Neural cell (in vitro differentiated cells): ENCODE results near the gene ASIC1. TPM values are rescaled to one million over a fixed set of nuclear protein-coding genes. Genes with fewer than 3 reads are reported as not detected.

Experiments
- H2AFZ ChIP-seq: fragments of 200-600, 300-800 bp; sonication (generic), shearing (Covaris generic); 2 replicates; pipeline ENCODE4 v1.6.0; 2014; ENCODE audit warnings: low read depth, mild to moderate bottlenecking, antibody characterized with exemption, low read length, moderate library complexity
- H3F3A ChIP-seq: fragments of 200-600 bp; shearing (Covaris generic); 2 replicates; pipeline ENCODE4 v1.6.1; 2016; ENCODE audit warnings: mild to moderate bottlenecking, moderate library complexity, mixed read lengths, antibody characterized with exemption, low read length; ENCODE audit not compliant: insufficient read depth, poor library complexity, severe bottlenecking
- H3K27ac ChIP-seq: fragments of 200-600, 300-800 bp; sonication (generic), shearing (Covaris generic); 2 replicates; pipeline ENCODE4 v1.5.1; 2014; ENCODE audit warnings: mild to moderate bottlenecking, low read length, moderate library complexity
- H3K27me3 ChIP-seq: fragments of 300-800, 200-600 bp; sonication (generic), shearing (Covaris generic); 2 replicates; pipeline ENCODE4 v1.6.0; 2014; ENCODE audit warnings: mild to moderate bottlenecking, low read depth, low read length, moderate library complexity; ENCODE audit not compliant: insufficient read depth
- H3K36me3 ChIP-seq: fragments of 300-800, 200-600 bp; sonication (generic), shearing (Covaris generic); 2 replicates; pipeline ENCODE4 v1.5.1; 2014; ENCODE audit warnings: mild to moderate bottlenecking, antibody characterized with exemption, low read length, moderate library complexity; ENCODE audit not compliant: insufficient read depth
- H3K4me2 ChIP-seq: fragments of 300-800, 200-600 bp; sonication (generic), shearing (Covaris generic); 2 replicates; pipeline ENCODE4 v1.6.0; 2014; ENCODE audit warnings: mild to moderate bottlenecking, low read length
- H3K4me3 ChIP-seq: fragments of 300-800, 200-600 bp; sonication (generic), shearing (Covaris generic); 2 replicates; pipeline ENCODE4 v1.5.1; 2014; ENCODE audit warnings: mild to moderate bottlenecking, low read length, moderate library complexity
- H3K79me2 ChIP-seq: fragments of 200-600 bp; shearing (Covaris generic); replicated peaks from 2 replicates; pipeline ENCODE4 v1.6.0; 2014; ENCODE audit warnings: mild to moderate bottlenecking, low read length, moderate library complexity; ENCODE audit not compliant: insufficient read depth
- H3K9ac ChIP-seq: fragments of 300-800, 200-600 bp; sonication (generic), shearing (Covaris generic); 2 replicates; pipeline ENCODE4 v1.6.1; 2016; ENCODE audit warnings: mild to moderate bottlenecking, low read length, mixed read lengths
- H3K9me2 ChIP-seq: fragments of 200-600 bp; shearing (Covaris generic); 2 replicates; pipeline ENCODE4 v1.6.1; 2016; ENCODE audit warnings: mild to moderate bottlenecking, low read length, mixed read lengths; ENCODE audit not compliant: insufficient read depth
- H3K9me3 ChIP-seq: fragments of 200-600, 300-800 bp; sonication (generic), shearing (Covaris generic); 2 replicates; pipeline ENCODE4 v1.6.1; 2016; ENCODE audit warnings: mild to moderate bottlenecking, mixed run types, low read length, moderate library complexity, mixed read lengths
- H4K20me1 ChIP-seq: fragments of 200-600 bp; shearing (Covaris generic); 2 replicates; pipeline ENCODE4 v1.6.1; 2016; ENCODE audit warnings: mild to moderate bottlenecking, mixed run types; ENCODE audit not compliant: insufficient read depth
- EP300 ChIP-seq: fragments of 450-650 bp; conservative IDR thresholded peaks from 2 replicates; pipeline ENCODE4 v1.6.1; 2014; ENCODE audit warnings: antibody characterized with exemption, mild to moderate bottlenecking, moderate library complexity; ENCODE audit not compliant: poor library complexity, severe bottlenecking
- EZH2 ChIP-seq: fragments of 200-600, 300-800 bp; shearing (Covaris generic), sonication (generic); IDR thresholded peaks from 2 replicates; pipeline ENCODE4 v1.6.1; 2014; ENCODE audit warnings: antibody characterized with exemption, low read length, borderline replicate concordance, mild to moderate bottlenecking; ENCODE audit not compliant: insufficient read depth, poor library complexity, severe bottlenecking
- MXI1 ChIP-seq: fragments of 450-650 bp; conservative IDR thresholded peaks from 2 replicates; pipeline ENCODE4 v1.6.1; 2014; ENCODE audit warnings: antibody characterized with exemption, mild to moderate bottlenecking; ENCODE audit not compliant: poor library complexity, severe bottlenecking
- POLR2AphosphoS5 ChIP-seq: IDR thresholded peaks from 2 replicates; pipeline ENCODE4 v1.6.1; 2012
- RAD21 ChIP-seq: fragments of 450-650 bp; conservative IDR thresholded peaks from 2 replicates; pipeline ENCODE4 v1.6.1; 2014; ENCODE audit warnings: antibody characterized with exemption, mild to moderate bottlenecking, moderate library complexity
- SMC3 ChIP-seq: fragments of 450-650 bp; conservative IDR thresholded peaks from 2 replicates; pipeline ENCODE4 v1.6.1; 2014; ENCODE audit warnings: antibody characterized with exemption, mild to moderate bottlenecking, moderate library complexity; ENCODE audit not compliant: poor library complexity
- TAF1 ChIP-seq: IDR thresholded peaks from 2 replicates; pipeline ENCODE4 v1.6.1; 2012; ENCODE audit warnings: low read depth
- polyA plus RNA-seq: library from polyadenylated mRNA; depleted of rRNA; stranded (reverse); fragments of >200 nt; gene quantifications from 2 replicates; pipeline ENCODE4 v1.2.3, GENCODE V29; 2014
- TF ChIP-seq, protein P1 (sequence below): fragments of 450-650 bp; IDR thresholded peaks from 2 replicates; pipeline ENCODE4 v1.5.1; 2014; ENCODE audit warnings: antibody characterized with exemption, mild to moderate bottlenecking, moderate library complexity; ENCODE audit not compliant: poor library complexity, severe bottlenecking
- TF ChIP-seq, protein P2 (sequence below): IDR thresholded peaks from 2 replicates; pipeline ENCODE4 v1.6.1; 2012; ENCODE audit warnings: borderline replicate concordance

Gene ASIC1
- polyA plus RNA-seq, 1 donor from 2014 or later: 8.0 TPM

DNA sequence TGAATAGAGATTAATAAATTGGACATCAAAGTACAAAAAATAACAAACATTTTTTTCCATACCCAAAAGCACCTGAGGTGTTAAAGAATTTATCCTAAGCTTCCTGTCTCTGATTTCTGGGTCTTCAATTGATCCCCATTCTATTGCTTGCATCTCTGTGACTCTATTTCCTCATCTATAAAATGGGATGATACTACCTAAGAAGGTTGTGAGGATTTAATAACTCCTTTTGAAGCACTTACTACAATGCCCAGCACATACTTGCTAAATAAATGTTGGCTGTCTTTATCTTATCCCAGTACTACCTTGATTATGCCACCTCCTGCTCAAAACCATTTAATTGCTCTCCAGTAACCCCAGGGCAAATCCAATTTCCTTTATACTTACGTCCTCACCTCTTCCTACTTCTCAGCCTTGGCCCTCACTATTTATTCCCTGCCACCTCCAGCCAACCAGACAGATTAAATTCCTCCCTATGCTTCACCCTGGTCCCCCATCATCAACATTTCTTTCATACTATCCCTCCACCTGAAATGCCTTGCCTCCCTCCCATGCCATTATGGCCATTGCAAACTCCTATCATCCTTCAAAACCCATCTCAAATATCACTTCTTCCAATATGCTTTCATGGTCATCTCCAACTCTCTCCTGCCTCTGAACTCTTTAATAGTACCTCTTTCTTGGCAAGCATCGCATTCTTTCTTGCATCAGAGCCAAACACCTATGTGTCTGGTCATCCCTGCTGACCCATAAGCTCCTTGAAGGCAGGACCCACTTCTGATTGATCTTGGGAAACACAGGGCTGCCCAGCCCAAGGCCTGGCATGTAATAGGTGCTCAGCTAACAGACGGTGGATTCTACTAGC, 7.9 kb upstream of the ASIC1 start:
- Histone ChIP-seq H3K9me3 (no peaks in the 10 kb centered on the region), H3K4me2 (no peak overlapping the region), H3K36me3 (no peaks in the 10 kb centered on the region), H3K9ac (no peak overlapping the region), H4K20me1 (no peaks in the 10 kb centered on the region), H3K9me2 (no peaks in the 10 kb centered on the region), H3K27me3 (no peaks in the 10 kb centered on the region), H2AFZ (no peak overlapping the region), H3F3A (no peaks in the 10 kb centered on the region), H3K27ac (no peak overlapping the region), H3K4me3 (no peak overlapping the region), H3K79me2 (no peaks in the 10 kb centered on the region)
- no peak for TF ChIP-seq POLR2AphosphoS5
- TF ChIP-seq EP300: no peak
- no peak for TF ChIP-seq SMC3
- no peak for TF ChIP-seq MXI1
- TF ChIP-seq EZH2: no peak
- TF ChIP-seq, protein P1, sequence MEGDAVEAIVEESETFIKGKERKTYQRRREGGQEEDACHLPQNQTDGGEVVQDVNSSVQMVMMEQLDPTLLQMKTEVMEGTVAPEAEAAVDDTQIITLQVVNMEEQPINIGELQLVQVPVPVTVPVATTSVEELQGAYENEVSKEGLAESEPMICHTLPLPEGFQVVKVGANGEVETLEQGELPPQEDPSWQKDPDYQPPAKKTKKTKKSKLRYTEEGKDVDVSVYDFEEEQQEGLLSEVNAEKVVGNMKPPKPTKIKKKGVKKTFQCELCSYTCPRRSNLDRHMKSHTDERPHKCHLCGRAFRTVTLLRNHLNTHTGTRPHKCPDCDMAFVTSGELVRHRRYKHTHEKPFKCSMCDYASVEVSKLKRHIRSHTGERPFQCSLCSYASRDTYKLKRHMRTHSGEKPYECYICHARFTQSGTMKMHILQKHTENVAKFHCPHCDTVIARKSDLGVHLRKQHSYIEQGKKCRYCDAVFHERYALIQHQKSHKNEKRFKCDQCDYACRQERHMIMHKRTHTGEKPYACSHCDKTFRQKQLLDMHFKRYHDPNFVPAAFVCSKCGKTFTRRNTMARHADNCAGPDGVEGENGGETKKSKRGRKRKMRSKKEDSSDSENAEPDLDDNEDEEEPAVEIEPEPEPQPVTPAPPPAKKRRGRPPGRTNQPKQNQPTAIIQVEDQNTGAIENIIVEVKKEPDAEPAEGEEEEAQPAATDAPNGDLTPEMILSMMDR: no peak
- TF ChIP-seq, protein P2, sequence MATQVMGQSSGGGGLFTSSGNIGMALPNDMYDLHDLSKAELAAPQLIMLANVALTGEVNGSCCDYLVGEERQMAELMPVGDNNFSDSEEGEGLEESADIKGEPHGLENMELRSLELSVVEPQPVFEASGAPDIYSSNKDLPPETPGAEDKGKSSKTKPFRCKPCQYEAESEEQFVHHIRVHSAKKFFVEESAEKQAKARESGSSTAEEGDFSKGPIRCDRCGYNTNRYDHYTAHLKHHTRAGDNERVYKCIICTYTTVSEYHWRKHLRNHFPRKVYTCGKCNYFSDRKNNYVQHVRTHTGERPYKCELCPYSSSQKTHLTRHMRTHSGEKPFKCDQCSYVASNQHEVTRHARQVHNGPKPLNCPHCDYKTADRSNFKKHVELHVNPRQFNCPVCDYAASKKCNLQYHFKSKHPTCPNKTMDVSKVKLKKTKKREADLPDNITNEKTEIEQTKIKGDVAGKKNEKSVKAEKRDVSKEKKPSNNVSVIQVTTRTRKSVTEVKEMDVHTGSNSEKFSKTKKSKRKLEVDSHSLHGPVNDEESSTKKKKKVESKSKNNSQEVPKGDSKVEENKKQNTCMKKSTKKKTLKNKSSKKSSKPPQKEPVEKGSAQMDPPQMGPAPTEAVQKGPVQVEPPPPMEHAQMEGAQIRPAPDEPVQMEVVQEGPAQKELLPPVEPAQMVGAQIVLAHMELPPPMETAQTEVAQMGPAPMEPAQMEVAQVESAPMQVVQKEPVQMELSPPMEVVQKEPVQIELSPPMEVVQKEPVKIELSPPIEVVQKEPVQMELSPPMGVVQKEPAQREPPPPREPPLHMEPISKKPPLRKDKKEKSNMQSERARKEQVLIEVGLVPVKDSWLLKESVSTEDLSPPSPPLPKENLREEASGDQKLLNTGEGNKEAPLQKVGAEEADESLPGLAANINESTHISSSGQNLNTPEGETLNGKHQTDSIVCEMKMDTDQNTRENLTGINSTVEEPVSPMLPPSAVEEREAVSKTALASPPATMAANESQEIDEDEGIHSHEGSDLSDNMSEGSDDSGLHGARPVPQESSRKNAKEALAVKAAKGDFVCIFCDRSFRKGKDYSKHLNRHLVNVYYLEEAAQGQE: no peak
- TF ChIP-seq RAD21: no peak
- TF ChIP-seq TAF1: no peak

DNA sequence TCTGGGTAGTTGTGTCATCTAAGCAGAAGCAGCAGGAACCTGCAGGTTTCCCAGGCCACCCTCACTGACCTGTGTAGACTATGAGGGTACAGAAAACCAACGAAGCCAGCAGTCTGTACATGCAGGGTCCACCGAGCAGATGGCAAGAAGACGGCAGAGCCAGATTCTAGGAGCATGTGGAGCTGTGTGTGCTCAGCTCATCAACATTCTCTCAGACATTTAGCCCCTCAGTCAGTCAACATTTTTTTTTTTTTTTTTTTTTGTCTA, 7.3 kb upstream of the ASIC1 start:
- Histone ChIP-seq H3K27me3 (no peaks in the 10 kb centered on the region), H3K9me3 (no peaks in the 10 kb centered on the region), H3K36me3 (no peaks in the 10 kb centered on the region), H3F3A (no peaks in the 10 kb centered on the region), H3K4me2 (no peak overlapping the region), H4K20me1 (no peaks in the 10 kb centered on the region), H3K27ac (no peak overlapping the region), H3K79me2 (no peaks in the 10 kb centered on the region), H2AFZ (no peak overlapping the region), H3K9me2 (no peaks in the 10 kb centered on the region), H3K9ac (no peak overlapping the region), H3K4me3 (no peak overlapping the region)
- TF ChIP-seq EP300 (no peak), SMC3 (no peak), RAD21 (no peak), EZH2 (no peak), MXI1 (no peak), POLR2AphosphoS5 (no peak), TAF1 (no peak)
- TF ChIP-seq, protein P2: no peak
- TF ChIP-seq, protein P1: no peak
